Activated CD4-positive, alpha-beta memory T cell treated with anti-CD3 and anti-CD28 coated beads, Interleukin-2, amount 10 ng/mL, durations not matched to agents 7 days and 5 days (primary cell): ENCODE results near the gene FADD. TPM values are rescaled to one million over a fixed set of nuclear protein-coding genes. Genes with fewer than 3 reads are reported as not detected.

Experiments used
- total RNA-seq, 2 experiments: library from RNA; stranded (reverse); gene quantifications; one replicate each; pipeline ENCODE4 v1.2.3, GENCODE V29; 2021

FADD gene
- total RNA-seq, 2 experiments from 2014 or later: 39.5 to 39.8 TPM

Other genes with a start within 250 kb of the FADD start
- gene ANO1, start 125.0 kb upstream of the FADD start, total RNA-seq: not detected
- 10 to 100 TPM; 22.5 to 23.8 TPM for gene PPFIA1, start 67.4 kb downstream of the FADD start, total RNA-seq
- 1 to 10 TPM; 1.7 to 1.9 TPM for gene CTTN, start 195.2 kb downstream of the FADD start, total RNA-seq